Activated CD8-positive, alpha-beta memory T cell treated with anti-CD3 and anti-CD28 coated beads, Interleukin-2, amount 10 ng/mL, durations not matched to agents 7 days and 5 days (primary cell): ENCODE measurements around the gene SLC35F6. TPM values are rescaled to one million over a fixed set of nuclear protein-coding genes. Genes with fewer than 3 reads are reported as not detected.

Experiments
- ATAC-seq: fragments of 150-1000 bp; cut with Tn5 transposase; one replicate; pipeline ENCODE4 v1.10.0; 2021; ENCODE audit warnings: moderate library complexity
- CTCF ChIA-PET: fragments of 350-600 bp; sonication (Branson Sonifier 250); formaldehyde crosslinking; loops from one replicate; lab custom pipeline; 2021; ENCODE audit warnings: antibody characterized with exemption; lab: Charles Lee
- DNase-seq: peaks from one replicate; pipeline ENCODE4 v3.0.0-alpha.2; 2020
- H3K27ac Mint-ChIP-seq: one replicate; pipeline ENCODE4 v1.8.0; 2021; ENCODE audit warnings: mild to moderate bottlenecking, mixed read lengths
- H3K27me3 Mint-ChIP-seq: one replicate; pipeline ENCODE4 v1.8.0; 2021; ENCODE audit warnings: mixed read lengths
- H3K36me3 Mint-ChIP-seq: one replicate; pipeline ENCODE4 v1.8.0; 2021; ENCODE audit warnings: mild to moderate bottlenecking, mixed read lengths
- H3K4me1 Mint-ChIP-seq: one replicate; pipeline ENCODE4 v1.8.0; 2021; ENCODE audit warnings: mixed read lengths
- H3K4me3 Mint-ChIP-seq: one replicate; pipeline ENCODE4 v1.8.0; 2021; ENCODE audit warnings: mild to moderate bottlenecking, moderate library complexity, mixed read lengths
- H3K9me3 Mint-ChIP-seq: one replicate; pipeline ENCODE4 v1.8.0; 2022; ENCODE audit warnings: low read depth, mixed read lengths
- total RNA-seq, 2 experiments: library from RNA; stranded (reverse); gene quantifications; one replicate each; pipeline ENCODE4 v1.2.3, GENCODE V29; 2021

Gene SLC35F6
- total RNA-seq, 2 experiments from 2014 or later, result 16.3 to 17.2 TPM

DNA sequence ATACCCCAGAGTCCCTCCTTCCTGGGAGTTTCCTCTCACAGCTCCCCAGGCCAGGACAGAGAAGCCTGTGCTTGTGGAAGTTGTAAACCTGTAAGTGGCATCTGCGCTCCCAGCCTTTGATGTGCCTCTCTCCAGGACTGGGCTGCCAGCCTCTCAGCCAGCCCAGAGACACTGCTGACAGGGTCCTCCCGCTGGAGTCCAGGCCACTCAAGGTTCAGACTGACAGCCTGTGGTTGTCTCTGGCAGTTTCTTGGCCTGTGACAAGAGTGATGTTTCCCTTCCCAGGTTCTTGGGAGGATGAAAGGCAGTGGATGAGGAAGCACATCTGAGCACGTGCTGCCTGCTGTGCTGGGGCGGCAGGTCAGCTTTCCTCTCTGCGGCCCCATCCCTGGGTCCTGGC, 3.0 kb downstream of the SLC35F6 start:
- ATAC-seq (no peak), DNase-seq (no peak)
- Mint-ChIP-seq H3K27ac (no peak overlapping the region), H3K27me3 (peaks cover 3% of the 10 kb centered on the region), H3K9me3 (no peaks in the 10 kb centered on the region), H3K36me3 (peaks cover 4% of the 10 kb centered on the region), H3K4me1 (peaks cover 63% of the 10 kb centered on the region), H3K4me3 (no peak overlapping the region)
- CTCF ChIA-PET, result interaction anchor here (1.4 kb wide), 1 partner anchor 10 kb away, joined by 4 read pairs; no protein-coding TSS in a partner anchor

DNA sequence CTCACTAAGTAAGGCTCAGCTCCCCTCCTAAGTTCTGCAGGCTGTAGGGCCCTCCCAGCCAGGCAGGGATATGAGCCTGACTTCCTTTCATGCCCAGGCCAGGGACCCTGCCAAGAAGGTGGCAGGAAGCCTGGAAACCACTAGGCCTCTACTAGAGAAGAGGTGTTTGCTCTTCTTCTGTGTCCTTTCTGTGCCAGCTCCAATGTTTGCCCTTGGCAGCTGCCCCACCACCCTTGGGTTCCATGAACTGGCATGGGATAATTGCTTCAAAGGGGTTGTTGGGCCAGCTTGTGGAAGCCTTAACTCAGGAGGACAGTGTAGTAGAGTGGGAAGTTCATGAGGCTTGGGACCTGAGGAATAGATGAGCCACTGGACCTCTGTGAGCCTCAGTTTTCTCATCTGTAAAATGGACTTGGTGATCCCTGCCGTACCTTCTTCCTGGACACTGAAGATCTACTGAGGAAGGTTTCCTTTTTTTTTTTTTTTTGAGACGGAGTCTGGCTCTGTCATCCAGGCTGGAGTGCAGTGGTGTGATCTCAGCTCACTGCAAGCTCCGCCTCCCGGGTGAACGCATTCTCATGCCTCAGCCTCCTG, 3.9 kb downstream of the SLC35F6 start:
- Mint-ChIP-seq H3K27ac (no peak overlapping the region), H3K4me1 (peaks cover 72% of the 10 kb centered on the region), H3K36me3 (peaks cover 4% of the 10 kb centered on the region), H3K27me3 (peaks cover 2% of the 10 kb centered on the region), H3K4me3 (no peak overlapping the region), H3K9me3 (no peaks in the 10 kb centered on the region)
- DNase-seq, result no peak
- CTCF ChIA-PET, result no interaction called here
- no peak for ATAC-seq

DNA sequence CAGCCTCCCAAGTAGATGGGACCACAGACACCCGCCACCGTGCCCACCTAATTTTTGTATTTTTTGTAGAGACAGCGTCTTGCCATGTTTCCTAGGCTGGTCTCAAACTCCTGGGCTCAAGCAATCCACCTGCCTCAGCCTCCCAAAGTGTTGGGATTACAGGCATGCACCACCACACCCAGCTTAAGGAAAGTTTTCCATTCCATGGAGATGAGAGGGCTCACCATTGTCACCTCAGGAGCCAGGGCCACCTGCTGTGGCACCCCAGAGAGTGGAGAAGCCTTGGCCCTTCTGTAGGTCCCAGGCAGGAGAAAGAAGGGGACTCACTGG, 4.6 kb downstream of the SLC35F6 start:
- Mint-ChIP-seq H3K4me3 (no peak overlapping the region), H3K36me3 (peaks cover 4% of the 10 kb centered on the region), H3K4me1 (peaks cover 67% of the 10 kb centered on the region), H3K27ac (peak overlapping the region; percentile 77), H3K9me3 (no peaks in the 10 kb centered on the region), H3K27me3 (no peaks in the 10 kb centered on the region)
- CTCF ChIA-PET, result interaction anchor here (1.1 kb wide), 1 partner anchor 9 kb away, joined by 3 read pairs; no protein-coding TSS in a partner anchor
- ATAC-seq (no peak), DNase-seq (no peak)

DNA sequence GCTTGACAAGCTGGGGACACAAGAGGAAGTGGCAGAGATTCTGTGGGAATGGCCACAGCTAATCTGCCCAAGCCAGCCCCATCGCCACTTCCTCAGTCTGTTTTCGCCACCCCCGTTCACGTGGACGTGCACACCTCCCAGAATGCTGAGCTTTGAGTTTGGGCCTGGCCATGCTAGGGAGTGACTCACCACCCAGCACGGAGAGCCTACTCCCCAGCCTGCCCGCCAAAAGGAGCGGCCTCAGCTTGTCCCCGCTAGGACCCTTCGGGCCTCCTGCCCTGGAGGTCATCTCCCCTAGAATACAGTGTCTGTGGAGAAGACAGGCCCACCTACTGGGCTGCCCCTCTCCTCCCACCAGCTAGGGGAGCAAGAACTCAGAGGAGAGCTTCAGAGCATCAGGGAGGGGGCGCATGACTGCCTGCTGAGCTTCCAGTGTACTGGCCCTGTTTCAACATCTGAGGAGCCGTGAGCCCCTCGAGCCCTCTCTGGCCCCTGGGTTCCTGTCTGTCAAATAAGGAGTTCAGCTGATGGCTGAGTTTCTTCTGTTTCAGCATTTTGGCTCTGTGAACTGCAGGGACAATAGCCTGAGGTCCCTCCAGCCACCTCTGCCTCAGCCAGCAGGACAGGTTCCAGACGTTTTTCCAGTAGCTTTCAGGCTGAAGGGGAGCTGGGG, 5.1 kb downstream of the SLC35F6 start:
- Mint-ChIP-seq H3K9me3 (no peaks in the 10 kb centered on the region), H3K4me1 (peaks cover 67% of the 10 kb centered on the region), H3K36me3 (peaks cover 4% of the 10 kb centered on the region), H3K27me3 (no peaks in the 10 kb centered on the region), H3K27ac (peak overlapping the region; percentile 77), H3K4me3 (no peak overlapping the region)
- CTCF ChIA-PET, result interaction anchor here (1.0 to 1.1 kb wide), 2 partner anchors 8 to 24 kb away, joined by 3 read pairs; no protein-coding TSS in a partner anchor
- peak; percentile 74 for DNase-seq
- peak; percentile 46 for ATAC-seq

DNA sequence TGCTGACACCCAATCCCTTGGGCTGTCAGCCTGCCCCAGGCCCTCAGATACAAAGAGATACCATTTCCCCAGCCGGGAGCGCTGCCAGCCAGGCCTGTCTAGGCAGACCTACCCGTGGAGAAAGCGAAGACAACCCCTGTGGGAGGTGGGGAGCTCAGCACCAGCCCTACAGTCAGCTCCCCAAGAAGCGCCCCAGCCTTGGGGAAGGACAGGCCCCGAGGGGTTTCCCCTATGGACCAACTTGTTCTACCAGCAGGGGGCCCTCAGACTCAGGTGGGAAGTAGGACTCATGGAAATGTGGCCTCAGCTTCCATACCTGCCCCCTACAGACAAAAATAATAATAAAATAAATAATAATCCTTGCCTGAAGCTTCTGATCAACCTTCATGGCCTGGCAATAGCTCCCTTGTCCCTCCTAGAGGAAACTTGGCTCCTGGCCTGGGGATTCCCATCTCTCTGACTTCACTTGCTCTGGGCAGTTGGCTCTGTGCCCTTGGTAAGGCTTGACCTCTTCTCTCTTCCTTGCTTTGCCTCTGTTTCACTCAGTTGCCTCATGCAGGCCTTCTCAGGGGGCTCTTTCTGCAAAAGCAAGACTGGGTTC, 7.0 kb downstream of the SLC35F6 start:
- no peak for DNase-seq
- CTCF ChIA-PET, result no interaction called here
- H3K27me3 Mint-ChIP-seq, result no peaks in the 10 kb centered on the region
- peaks cover 3% of the 10 kb centered on the region for H3K36me3 Mint-ChIP-seq
- H3K4me1 Mint-ChIP-seq, result peaks cover 53% of the 10 kb centered on the region
- H3K27ac Mint-ChIP-seq, result peak overlapping the region; percentile 54
- H3K9me3 Mint-ChIP-seq, result no peaks in the 10 kb centered on the region
- peak; percentile 14 for ATAC-seq
- H3K4me3 Mint-ChIP-seq, result no peak overlapping the region

DNA sequence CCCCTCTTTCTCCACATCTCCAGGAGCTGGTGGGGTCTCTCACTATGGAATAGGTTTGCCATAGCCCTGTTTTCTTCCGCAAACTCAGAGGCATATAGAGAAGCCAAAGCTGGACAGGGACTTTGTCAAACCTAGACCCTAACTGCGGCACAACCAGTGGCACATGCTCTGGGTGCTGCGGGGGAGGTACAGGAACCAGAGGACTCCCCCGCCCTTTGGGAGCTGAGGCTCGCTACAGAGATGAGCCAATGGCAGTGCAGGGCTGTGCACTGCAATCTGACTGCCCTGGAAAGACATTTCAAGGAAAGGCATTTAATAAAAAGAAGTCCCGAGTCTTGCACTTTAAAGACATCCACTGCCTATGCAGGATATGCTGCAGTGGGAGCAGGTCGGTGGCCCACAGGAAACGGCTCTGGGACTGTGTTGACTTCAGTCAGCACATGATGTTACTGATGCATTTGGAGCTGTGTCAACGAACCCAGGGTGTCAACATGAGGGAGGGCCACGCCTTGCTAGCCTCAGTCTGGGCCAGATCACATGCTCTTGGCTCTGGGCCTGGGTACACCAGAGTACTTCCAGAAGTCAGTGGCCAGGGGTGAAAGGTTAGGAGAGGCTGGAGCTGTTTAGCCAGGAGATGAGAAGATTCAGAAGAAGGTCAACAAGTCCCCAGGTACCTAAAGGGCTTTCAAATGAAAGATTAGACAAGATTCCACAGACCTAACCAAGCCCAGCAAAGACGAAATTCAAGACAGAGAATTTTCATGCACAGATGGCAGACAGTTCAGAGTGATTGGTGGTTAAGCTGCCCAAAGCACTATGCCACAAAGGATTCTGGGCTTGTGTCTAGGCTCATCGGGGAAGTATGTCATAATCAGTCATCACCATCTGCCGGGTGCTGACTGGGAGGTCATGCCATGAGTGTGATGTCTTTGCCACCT, 8.2 kb downstream of the SLC35F6 start:
- ATAC-seq (peak; percentile 76), DNase-seq (peak; percentile 74)
- peaks cover 10% of the 10 kb centered on the region for H3K36me3 Mint-ChIP-seq
- CTCF ChIA-PET, result interaction anchor here (1.2 kb wide), 1 partner anchor 15 kb away, joined by 3 read pairs; no protein-coding TSS in a partner anchor
- peaks cover 51% of the 10 kb centered on the region for H3K4me1 Mint-ChIP-seq
- peak overlapping the region; percentile 83 for H3K27ac Mint-ChIP-seq
- no peaks in the 10 kb centered on the region for H3K9me3 Mint-ChIP-seq
- H3K27me3 Mint-ChIP-seq, result no peaks in the 10 kb centered on the region
- no peak overlapping the region for H3K4me3 Mint-ChIP-seq

DNA sequence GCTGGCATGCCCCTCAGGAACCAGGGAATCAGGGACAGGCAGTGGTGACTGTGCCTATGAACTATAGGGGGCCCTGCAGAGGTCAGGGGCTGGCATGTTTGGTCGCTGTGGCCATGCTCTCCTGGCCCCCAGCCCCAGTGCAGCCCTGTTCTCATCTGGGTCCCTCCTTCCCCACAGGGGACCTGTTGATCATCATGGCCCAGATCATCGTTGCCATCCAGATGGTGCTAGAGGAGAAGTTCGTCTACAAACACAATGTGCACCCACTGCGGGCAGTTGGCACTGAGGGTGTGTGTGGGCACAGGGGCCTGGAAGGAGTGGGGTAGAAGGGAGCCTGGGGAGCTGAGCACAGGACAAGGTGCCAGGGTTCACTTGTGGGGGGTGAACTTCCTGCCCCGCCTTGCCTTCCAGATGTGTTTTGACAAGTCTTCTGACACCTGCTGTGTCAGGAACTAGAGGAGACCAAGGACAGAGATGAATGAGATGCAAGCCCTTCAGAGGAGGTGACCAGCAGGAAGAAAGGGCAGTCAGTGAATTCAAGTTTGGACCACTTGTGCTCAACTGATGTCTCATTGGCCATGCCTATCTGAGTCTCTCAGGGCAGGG, 12.2 kb downstream of the SLC35F6 start:
- peaks cover 23% of the 10 kb centered on the region for H3K4me1 Mint-ChIP-seq
- DNase-seq (no peak), ATAC-seq (no peak)
- H3K27ac Mint-ChIP-seq, result peak overlapping the region; percentile 14
- CTCF ChIA-PET, result no interaction called here
- H3K27me3 Mint-ChIP-seq, result no peaks in the 10 kb centered on the region
- no peak overlapping the region for H3K4me3 Mint-ChIP-seq
- peaks cover 27% of the 10 kb centered on the region for H3K36me3 Mint-ChIP-seq
- no peaks in the 10 kb centered on the region for H3K9me3 Mint-ChIP-seq

DNA sequence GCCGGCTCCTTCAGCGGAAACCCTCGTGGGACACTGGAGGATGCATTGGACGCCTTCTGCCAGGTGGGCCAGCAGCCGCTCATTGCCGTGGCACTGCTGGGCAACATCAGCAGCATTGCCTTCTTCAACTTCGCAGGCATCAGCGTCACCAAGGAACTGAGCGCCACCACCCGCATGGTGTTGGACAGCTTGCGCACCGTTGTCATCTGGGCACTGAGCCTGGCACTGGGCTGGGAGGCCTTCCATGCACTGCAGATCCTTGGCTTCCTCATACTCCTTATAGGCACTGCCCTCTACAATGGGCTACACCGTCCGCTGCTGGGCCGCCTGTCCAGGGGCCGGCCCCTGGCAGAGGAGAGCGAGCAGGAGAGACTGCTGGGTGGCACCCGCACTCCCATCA, 14.0 kb downstream of the SLC35F6 start:
- no peak overlapping the region for H3K27ac Mint-ChIP-seq
- H3K4me3 Mint-ChIP-seq, result no peak overlapping the region
- DNase-seq (no peak), ATAC-seq (no peak)
- CTCF ChIA-PET, result interaction anchor here (1.0 to 1.1 kb wide), 3 partner anchors 9 to 184 kb away, joined by 3 read pairs; no protein-coding TSS in a partner anchor
- no peaks in the 10 kb centered on the region for H3K9me3 Mint-ChIP-seq
- H3K36me3 Mint-ChIP-seq, result peaks cover 31% of the 10 kb centered on the region
- H3K27me3 Mint-ChIP-seq, result no peaks in the 10 kb centered on the region
- peaks cover 5% of the 10 kb centered on the region for H3K4me1 Mint-ChIP-seq

DNA sequence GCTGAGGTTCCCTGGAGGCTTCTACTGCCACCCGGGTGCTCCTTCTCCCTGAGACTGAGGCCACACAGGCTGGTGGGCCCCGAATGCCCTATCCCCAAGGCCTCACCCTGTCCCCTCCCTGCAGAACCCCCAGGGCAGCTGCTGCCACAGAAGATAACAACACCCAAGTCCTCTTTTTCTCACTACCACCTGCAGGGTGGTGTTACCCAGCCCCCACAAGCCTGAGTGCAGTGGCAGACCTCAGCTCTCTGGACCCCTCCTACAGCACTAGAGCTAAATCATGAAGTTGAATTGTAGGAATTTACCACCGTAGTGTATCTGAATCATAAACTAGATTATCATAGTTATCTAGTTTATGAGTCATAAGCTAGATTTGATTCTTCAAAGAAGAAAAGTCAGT, 14.4 kb downstream of the SLC35F6 start:
- CTCF ChIA-PET, result interaction anchor here (1.0 to 1.1 kb wide), 3 partner anchors 32 to 183 kb away, joined by 3 read pairs; no protein-coding TSS in a partner anchor
- no peaks in the 10 kb centered on the region for H3K27me3 Mint-ChIP-seq
- H3K4me3 Mint-ChIP-seq, result no peak overlapping the region
- no peak overlapping the region for H3K27ac Mint-ChIP-seq
- ATAC-seq (no peak), DNase-seq (no peak)
- H3K9me3 Mint-ChIP-seq, result no peaks in the 10 kb centered on the region
- peaks cover 5% of the 10 kb centered on the region for H3K4me1 Mint-ChIP-seq
- peaks cover 31% of the 10 kb centered on the region for H3K36me3 Mint-ChIP-seq

DNA sequence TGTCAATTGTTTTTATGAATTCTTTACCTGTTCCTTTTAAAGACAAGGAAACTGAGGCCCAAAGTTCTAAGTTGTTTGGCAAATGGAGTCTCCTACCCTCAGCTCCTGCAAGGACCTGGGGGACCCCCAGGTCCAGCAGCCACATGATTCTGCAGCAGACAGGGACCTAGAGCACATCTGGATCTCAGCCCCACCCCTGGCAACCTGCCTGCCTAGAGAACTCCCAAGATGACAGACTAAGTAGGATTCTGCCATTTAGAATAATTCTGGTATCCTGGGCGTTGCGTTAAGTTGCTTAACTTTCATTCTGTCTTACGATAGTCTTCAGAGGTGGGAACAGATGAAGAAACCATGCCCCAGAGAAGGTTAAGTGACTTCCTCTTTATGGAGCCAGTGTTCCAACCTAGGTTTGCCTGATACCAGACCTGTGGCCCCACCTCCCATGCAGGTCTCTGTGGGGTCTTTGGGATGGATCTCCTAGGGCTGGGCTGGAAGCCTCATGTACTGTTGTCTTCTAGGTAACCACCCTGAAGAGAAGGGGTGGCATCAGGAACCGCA, 16.2 kb downstream of the SLC35F6 start:
- no peak for DNase-seq
- H3K27ac Mint-ChIP-seq, result no peak overlapping the region
- H3K9me3 Mint-ChIP-seq, result no peaks in the 10 kb centered on the region
- no peak overlapping the region for H3K4me3 Mint-ChIP-seq
- H3K27me3 Mint-ChIP-seq, result no peaks in the 10 kb centered on the region
- CTCF ChIA-PET, result no interaction called here
- peaks cover 9% of the 10 kb centered on the region for H3K4me1 Mint-ChIP-seq
- H3K36me3 Mint-ChIP-seq, result peaks cover 33% of the 10 kb centered on the region
- ATAC-seq, result no peak

DNA sequence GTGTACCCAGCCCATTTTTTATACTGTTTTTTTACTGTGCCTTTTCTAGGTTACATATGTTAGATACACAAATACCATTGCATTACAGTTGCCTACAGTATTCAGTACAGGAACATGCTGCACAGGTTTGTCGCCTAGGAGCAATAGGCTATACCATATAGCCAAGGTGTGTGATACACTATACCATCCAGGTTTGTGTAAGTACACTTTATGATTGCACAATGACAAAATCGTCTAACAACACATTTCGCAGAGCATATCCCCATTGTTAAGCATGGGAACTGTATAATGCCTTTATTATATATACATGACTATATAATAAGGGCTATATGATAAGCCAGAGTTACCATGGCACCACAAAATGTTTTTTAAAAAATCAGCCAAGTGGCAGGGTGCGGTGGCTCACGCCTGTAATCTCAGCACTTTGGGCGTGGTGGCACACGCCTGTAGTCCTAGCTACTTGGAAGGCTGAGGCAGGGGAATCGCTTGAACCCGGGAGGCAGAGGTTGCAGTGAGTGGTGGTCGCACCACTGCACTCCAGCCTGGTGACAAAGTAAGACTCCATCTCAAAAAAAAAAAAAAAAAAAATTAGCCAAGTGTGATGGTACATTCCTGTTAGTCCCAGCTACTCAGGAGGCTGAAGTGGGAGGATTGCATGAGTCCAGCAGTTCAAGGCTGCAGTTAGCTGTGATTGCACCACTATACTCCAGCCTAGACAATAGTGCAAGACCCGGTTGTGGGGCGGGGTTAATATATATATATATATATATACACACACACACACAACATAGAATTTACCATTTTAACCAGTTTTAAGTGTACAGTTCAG, 19.0 kb downstream of the SLC35F6 start:
- H3K27ac Mint-ChIP-seq, result no peak overlapping the region
- H3K4me3 Mint-ChIP-seq, result no peak overlapping the region
- H3K4me1 Mint-ChIP-seq, result peaks cover 19% of the 10 kb centered on the region
- no peaks in the 10 kb centered on the region for H3K27me3 Mint-ChIP-seq
- DNase-seq (no peak), ATAC-seq (no peak)
- CTCF ChIA-PET, result interaction anchor here (0.9 to 1.1 kb wide), 2 partner anchors 11 to 27 kb away, joined by 3 to 4 read pairs; no protein-coding TSS in a partner anchor
- peaks cover 34% of the 10 kb centered on the region for H3K36me3 Mint-ChIP-seq
- H3K9me3 Mint-ChIP-seq, result no peaks in the 10 kb centered on the region
